HG03175 (cell line): Measurements from ENCODE around the gene PCSK5.
A peak's percentile ranks its signal among the peaks of the same experiment; 100 is the strongest.
"Not testable (repeated sequence)": the region's sequence is repeated elsewhere in the genome, so short reads cannot be mapped to it uniquely, and the experiment has no call there.

Experiments
- ATAC-seq: cut with Tn5 transposase; IDR thresholded peaks from one replicate; pipeline ENCODE4 v1.9.1; 2021; ENCODE audit warnings: mild to moderate bottlenecking, moderate library complexity; ENCODE audit not compliant: unreplicated experiment

Gene PCSK5

DNA sequence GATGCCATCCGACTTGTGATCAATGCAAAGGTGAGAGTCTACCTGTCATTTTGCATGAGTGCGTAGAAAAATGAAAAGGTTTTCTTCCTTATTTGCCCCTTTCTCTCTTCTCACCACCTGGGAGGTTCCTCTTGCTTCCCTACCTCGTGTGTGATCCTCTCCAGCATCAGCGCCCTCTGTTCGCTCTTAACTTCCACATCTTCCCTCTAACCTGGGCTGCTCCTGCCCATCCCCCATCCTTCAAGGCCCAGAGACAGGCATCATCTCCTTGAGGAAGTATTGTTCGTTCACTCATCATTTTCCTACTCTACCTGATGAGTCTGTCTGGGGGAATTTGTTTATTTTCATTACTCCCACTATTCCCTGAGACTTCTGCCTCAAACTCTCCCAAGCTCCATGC lies 447.9 kb downstream of the PCSK5 start:
- no peak for ATAC-seq

DNA sequence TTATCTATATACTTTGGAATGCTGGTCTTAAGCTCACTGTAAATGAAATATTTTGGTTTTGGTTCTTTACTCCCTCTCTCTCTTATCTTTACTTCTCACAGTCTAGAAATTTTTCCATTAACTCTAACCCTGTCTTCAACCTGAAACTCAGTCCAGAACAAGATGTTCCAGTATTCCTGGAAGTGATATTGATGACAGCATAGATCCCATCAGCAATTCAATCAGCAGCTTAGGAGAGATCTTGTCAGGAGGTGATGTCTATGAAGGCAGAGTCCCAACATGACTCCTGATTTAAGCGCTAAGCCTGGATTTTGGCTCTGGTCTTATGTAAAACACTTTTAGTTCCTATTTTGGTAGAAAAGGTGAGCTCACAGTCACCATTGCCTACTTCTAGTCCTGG lies 451.1 kb downstream of the PCSK5 start:
- no peak for ATAC-seq

DNA sequence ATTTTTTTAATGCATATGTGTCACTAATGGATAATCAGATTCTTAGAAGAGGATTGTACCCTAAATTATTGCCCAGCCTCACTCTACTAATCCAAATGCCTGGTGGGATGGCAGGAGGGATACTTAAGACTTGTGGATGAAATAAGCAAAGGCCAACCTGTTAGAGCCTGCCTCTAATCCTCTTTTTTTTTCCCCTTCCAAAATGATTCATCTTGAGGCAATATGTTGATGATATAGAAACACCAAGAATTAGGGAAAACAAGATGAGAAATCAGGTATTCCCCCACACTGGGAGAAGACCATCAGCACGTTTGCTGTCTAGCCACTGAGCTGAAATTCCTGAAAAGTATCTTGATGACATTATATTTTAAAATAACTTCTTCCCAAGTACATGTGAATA lies 451.7 kb downstream of the PCSK5 start:
- ATAC-seq = no peak

DNA sequence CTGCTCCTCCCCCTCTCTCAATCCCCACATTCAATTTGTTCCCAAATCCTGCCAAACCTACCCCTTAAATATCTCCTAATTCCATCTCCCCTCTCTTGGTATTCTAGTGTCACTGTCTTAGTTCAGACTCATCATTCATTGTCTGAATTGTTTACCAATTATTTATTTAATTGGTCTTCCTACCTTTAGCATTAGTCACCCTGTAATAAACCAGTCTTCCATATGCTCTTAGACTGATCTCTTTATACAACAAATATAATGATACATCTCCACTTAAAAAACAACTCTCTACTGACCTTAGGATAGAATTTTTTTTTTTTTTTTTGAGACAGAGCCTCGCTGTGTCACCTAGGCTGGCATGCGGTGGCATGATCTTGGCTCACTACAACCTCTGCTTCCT lies 452.4 kb downstream of the PCSK5 start:
- ATAC-seq = no peak

DNA sequence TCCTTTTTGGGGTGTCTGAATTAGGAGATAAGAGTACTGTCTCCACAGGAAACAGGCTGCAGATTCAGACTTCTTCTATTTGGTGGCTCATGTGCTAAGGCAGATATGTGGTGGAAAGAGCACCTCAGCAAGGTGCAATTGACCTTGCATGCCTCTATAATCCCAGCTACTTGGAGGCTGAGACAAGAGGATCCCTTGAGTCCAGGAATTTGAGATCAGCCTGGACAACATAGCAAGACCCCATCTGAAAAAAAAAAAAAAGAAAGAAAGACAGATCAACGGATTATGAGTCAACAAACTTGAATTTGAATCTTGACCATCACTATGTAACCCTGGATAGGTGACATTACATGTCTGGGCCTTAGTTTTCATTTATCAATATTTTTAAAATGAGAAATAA lies 459.4 kb downstream of the PCSK5 start:
- ATAC-seq = no peak

DNA sequence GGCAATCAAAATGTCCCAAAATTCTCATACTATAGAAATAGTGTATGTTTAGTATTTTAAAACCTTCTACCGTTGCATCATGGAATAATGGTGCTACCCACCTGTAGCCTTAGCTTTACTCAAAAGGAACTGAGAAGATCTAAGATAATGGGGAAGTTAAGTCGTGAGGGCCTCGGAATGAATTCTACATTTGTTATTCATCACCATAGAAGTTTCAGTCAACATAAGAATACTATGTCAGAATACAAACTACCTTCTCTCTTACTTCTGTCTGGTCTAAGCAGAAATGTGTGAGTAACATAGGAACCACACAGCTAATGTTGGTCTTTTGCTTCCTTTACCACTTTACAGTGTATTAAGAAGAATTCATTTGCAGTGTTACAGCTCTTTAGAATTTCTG lies 460.5 kb downstream of the PCSK5 start:
- no peak for ATAC-seq

DNA sequence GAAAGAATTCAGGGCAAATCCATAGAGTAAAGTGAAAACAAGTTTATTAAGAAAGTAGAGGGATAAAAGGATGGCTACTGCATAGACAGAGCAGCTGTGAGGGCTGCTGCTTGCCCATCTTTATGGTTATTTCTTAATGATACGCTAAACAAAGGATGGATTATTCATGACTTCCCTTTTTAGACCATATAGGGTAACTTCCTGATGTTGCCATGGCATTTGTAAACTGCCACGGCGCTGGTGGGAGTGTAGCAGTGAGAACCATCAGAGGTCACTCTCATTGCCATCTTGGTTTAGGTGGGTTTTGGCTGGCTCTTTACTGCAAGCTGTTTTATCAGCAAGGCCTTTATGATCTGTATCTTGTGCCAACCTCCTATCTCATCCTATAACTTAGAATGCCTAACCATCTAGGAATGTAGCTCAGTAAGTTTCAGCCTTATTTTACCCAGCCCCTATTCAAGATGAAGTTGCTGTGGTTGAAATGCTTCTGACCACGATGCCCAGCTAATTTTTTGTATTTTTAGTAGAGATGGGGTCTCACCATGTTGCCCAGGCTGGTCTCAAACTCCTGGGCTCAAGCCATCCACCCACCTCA lies 461.6 kb downstream of the PCSK5 start:
- no peak for ATAC-seq

DNA sequence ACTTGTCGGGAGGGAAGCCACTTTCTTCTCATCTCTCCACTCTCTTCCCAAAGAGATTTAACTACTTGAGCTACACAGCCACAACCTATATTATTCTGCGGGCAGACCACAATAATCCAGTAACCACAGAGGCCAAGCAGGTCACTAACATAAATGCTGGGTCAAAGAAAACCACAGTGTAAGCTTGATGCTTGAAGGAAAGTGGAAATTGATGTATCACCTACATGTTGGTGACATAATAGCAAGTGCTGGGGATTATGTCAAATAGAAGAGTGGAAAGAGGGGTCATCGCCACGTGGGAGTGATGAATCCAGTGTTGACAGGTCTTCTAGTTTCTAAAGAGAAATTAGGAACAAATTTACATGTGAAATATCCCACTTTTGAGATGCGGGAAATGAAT lies 462.8 kb downstream of the PCSK5 start:
- ATAC-seq = no peak

DNA sequence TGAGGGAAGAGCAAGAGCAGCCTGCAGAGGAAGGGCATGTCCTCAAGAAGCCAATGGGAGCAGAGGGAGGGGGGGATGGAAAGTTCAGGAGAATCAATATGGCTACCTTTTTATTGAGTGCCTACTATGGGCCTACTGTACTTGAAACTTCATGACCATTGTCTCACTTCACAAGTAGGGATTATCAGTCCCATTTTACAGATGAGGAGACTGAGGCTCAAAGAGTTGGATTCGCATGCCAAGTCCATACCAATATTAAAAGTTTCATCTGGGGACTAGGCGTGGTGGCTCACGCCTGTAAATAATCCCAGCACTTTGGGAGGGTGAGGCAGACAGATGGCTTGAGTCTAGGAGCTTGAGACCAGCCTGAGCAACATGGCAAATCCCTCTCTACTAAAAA lies 463.7 kb downstream of the PCSK5 start:
- no peak for ATAC-seq

DNA sequence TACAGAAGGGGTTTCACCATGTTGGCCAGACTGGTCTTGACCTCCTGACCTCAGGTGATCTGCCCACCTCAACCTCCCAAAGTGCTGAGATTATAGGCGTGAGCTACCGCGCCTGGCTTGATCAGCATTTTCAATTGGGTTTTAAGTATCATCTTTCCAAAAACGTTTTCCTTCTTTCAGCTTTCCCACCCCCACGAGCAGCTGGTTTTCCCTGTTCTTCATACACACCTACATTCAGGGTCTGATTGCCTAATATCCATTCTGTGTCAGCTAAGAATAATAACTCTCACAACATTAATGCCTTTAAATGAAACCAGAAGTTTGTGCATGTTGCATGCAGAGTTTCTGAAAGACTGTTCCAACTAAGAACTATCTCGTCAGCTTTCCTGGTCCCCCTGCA lies 465.4 kb downstream of the PCSK5 start:
- no peak for ATAC-seq

DNA sequence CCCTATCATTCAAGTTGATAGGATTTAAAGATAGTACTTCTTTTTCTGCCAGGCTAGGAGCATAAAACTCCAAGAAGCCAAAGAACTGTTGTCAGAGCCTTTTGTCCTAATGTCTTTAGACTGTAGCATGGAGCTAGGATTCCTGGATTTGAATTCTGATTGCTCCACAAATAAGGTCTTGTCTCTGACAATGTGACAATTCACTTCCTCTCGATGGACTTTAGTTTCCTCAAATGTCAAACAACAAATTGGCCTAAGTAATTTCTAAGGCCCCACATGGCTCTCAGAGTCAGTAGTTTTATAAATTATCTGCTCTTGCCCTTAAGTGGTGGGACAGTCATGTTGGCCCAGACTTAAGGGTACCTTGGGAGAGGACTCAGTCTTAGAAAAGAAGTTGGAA lies 467.1 kb downstream of the PCSK5 start:
- ATAC-seq = no peak

DNA sequence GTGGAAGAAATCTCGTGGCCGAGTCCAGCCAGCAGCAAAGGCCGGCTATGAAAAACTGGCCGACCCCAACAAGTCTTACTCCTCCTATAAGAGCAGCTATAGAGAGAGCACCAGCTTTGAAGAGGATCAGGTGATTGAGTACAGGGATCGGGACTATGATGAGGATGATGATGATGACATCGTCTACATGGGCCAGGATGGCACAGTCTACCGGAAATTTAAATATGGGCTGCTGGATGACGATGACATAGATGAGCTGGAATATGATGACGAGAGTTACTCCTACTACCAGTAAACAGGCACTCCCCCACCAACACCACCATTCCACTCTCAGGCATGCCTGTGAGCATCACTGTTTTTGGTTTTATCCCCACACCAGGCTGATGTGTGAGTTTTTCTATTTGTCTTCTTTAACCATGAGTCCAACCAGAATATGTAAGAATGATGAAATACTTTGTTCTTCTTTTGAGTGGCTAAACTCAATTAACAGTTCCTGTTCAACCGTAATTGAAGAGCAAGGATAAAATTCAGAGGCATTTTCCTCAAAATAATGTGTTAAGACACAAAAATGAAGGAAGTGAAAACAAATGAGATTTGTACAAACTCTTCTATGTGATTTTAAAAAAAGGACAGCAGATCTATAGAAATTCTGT lies 468.3 kb downstream of the PCSK5 start:
- ATAC-seq = no peak

DNA sequence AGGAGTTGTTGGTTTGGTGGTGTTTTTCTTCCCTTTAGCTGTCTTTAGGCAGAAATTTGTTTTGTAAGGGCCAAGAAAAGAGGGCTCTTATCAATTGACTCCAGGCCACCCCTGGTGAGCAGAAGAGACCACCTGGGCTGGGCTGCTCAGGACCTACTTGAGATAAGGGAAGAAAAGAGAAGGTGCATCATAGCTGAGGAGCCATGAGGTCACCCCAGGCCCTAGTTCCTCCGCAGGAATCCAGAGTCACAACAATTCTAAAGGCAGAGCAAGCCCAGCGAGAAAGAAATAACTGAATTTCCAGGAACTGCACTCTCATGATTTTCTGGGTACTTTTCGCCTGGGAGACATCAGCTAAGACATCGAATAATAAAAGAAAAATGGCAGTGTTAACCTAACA lies 468.9 kb downstream of the PCSK5 start:
- ATAC-seq = no peak

DNA sequence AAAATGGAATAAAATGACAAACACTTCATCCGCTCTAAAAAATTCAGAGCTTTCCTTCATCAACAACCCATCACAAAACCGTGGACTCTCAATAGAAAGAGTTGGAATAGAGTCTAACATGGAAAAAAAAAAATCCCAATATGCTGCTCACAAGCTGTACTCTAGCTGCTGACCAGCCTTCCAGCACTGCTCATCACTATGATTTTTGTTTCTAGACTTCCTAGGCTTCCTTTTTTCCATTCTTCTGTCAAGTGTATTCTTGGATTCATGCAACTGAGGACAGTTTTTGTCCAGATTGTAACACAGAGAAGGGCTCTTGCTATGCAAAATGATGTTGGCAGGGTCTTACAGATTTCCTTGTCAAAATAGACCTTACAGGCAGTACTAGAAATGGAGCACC lies 469.3 kb downstream of the PCSK5 start:
- no peak for ATAC-seq

DNA sequence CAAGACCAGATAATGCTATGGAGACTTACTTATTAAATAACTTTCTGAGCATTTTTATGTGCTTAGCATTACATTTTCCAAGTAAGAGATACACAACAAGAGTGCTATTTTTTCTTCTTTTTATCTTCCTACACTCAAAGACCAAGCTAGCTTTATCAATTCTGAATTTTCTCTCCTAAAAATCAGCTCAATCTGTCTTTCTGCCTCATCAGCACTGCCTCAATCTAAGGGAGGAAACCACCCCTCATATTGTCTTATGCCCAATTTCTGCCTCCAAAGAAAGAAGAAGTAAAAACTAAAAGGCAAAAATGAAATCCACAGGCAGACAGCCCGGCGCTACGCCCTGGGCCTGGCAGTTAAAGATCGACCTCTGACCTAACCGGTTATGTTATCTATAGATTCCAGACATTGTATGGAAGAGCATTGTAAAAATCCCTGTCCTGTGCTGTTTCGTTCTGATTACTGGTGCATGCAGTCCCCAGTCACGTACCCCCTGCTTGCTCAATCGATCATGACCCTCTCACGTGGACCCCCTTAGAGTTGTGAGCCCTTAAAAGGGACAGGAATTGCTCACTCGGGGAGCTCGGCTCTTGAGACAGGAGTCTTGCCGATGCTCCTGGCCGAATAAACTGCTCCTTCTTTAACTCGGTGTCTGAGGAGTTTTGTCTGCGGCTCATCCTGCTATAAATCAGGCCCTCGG lies 472.0 kb downstream of the PCSK5 start:
- ATAC-seq = not testable (repeated sequence)

DNA sequence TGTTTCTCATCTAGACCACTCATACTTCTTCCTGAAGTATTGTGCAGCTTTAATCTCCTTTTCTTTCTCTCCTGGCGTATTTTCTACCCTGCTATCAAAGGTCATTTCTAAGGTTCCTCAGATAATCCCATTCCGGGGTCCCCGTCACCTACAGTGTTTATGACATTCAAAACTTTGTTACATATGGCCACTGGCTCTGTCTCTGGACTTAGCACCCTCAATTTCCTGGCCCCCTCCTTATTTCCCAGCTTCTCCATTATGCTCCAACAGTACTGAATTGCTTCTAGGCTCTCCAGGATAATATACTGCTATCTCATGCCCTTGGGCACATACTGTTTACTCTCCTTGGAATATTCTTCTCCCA lies 472.5 kb downstream of the PCSK5 start:
- no peak for ATAC-seq

DNA sequence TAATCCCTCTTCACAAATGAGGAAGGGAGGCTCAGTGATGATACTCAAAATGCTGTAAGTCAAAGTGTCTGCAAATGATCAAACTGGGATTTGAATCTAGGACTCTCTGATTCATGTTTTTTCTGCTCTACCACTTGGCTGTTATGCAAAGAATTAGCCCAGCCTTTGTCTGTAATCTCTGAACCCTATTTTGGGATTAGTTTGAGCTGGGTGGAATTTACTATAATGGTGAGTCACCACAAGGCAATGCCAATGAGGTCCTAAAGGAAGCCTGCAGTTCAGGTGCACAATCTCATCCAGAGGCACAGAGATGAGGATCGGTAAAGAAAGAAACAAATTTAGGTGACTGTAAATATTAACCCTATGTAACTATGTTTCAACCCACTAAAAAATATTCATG lies 474.6 kb downstream of the PCSK5 start:
- no peak for ATAC-seq

DNA sequence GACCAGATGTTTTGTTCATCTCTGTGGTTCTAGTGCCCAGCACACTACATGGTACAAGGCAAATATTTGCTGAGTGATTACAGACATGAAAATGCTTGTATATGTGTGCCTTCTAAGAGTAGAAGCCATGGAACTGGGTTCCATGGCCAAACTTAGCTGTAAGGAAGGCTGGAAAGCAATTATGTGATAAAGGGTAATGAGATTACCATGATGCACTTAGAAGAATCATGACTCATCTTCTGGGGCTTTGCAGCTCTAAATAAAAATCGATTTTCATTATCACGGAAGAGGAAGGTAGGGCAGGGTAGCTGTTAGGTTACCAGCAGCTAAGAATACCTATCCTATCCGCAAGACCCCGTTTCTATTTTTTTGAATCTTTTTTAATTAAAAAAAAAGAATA lies 475.8 kb downstream of the PCSK5 start:
- no peak for ATAC-seq

DNA sequence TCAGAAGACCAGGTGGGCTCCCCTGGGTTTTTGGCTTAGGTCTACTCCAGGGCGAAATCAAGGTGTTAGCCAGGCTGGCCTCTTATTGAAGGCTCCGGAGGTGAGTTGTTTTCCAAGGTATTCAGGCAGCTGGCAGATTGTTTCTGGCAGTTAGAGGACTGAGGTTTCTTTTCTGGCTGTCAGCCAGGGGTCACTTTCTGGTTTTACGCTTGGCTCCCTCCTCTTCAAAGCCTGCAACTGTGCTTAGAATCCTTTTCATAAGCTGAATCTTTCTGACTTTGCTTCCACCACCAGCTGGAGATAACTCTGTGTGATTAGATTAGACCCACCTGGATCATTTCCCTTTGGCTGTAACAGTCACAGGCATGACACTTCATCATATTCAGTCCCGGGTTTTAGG lies 479.1 kb downstream of the PCSK5 start:
- ATAC-seq = peak; percentile 67

DNA sequence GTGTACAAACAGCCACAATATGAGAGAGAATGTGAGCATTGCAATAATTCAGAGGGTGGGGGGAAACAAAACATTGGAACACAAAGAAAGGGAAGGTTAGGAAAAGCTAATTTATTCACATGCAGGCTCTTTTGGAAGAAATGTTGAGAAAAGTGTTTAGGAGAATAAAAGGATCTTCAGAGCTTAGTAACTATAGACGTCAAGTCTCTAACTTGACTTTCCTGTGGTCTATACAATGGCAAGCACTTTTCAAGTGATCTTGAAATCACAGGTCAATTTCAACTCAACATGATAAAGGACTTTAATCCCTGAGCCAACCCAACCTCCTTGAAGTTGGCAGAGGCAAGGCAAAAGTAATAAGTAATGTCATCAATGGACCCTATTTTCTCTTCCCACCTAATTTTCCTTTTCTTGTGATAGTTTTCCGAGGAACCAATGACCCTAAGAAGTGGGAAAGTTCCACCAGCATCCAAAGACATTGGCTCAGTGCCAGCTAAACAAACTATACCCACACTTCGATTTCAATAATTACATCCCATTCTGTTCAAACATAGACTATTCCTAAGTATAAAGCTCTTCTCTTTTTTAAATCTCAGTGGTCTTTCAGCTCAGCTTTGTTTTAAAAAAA lies 480.0 kb downstream of the PCSK5 start:
- ATAC-seq = no peak

DNA sequence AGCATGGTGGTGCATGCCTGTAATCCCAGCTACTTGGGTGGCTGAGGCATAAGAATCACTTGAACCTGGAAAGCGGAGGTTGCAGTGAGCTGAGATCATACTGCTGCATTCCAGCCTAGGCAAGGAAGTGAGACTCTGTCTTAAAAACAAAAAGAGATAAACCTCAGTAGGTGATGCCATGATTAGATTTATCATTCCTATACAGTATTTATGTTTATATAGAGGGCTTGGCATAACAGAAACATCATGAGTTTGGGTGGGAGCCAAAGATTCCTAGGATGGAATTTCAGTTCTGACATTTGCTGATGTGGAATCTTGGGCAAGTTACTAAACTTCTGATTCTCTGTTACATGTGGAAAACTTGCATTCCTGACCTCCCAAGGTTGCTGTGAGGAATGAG lies 481.4 kb downstream of the PCSK5 start:
- ATAC-seq = no peak

DNA sequence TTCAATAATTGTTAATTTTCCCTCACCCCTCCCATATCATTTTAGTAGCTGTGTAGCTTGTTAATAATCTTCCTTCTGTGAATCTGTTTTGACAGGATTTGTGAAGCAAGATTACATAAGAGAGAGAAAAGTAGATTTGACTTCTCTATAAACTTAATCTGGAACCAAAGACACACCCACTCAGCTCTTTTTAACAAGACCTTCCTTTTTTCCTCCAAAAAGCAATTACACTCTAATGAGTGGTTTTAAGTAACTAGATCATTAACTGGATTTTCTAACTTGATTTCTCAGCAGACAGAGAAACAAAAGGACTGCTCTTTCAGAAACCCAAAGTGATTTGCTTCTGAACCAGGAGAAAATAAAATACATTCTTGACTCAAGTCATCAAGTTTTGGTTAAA lies 481.9 kb downstream of the PCSK5 start:
- ATAC-seq = no peak
